Activated CD4-positive, alpha-beta T cell treated with anti-CD3 and anti-CD28 coated beads, Interleukin-2, Interleukin-4, amounts not matched to agents 100 ng/mL and 50 ng/mL, durations not matched to agents 16 hours and 8 hours (primary cell): ENCODE data around the gene EXD3.

ENCODE experiments used
- DNase-seq: peaks from one replicate; pipeline ENCODE4 v3.0.0-alpha.2; 2020; ENCODE audit warnings: low spot score

The EXD3 gene

GRCh38 chr9:137447722-137448601 lies 25.0 kb upstream of the EXD3 start:
- no peak for DNase-seq

GRCh38 chr9:137446851-137447471 lies 24.0 kb upstream of the EXD3 start:
- no peak for DNase-seq

GRCh38 chr9:137445930-137446431 lies 23.0 kb upstream of the EXD3 start:
- DNase-seq, result no peak

GRCh38 chr9:137445275-137445807 lies 22.4 kb upstream of the EXD3 start:
- peak; percentile 87 for DNase-seq

GRCh38 chr9:137444106-137444790 lies 21.3 kb upstream of the EXD3 start:
- no peak for DNase-seq

GRCh38 chr9:137441935-137442321 lies 19.0 kb upstream of the EXD3 start:
- no peak for DNase-seq

GRCh38 chr9:137441289-137441934 lies 18.4 kb upstream of the EXD3 start, which contains the start of gene ENTPD8:
ENTPD8 (minus strand) TSS chr9:137441357; CDS start chr9:137438285, 3,072 bp downstream.
- DNase-seq, result no peak

GRCh38 chr9:137439158-137439714 lies 16.3 kb upstream of the EXD3 start:
- no peak for DNase-seq

- no peak for DNase-seq
Observed at GRCh38 chr9:137438591-137439157, 15.7 kb upstream of the EXD3 start.

GRCh38 chr9:137437691-137438590 lies 15.0 kb upstream of the EXD3 start:
- no peak for DNase-seq

GRCh38 chr9:137436761-137437600 lies 14.0 kb upstream of the EXD3 start:
- DNase-seq, result no peak

- DNase-seq, result no peak
Observed at GRCh38 chr9:137435980-137436760, 13.2 kb upstream of the EXD3 start.

- DNase-seq, result no peak
Observed at GRCh38 chr9:137435381-137435891, 12.5 kb upstream of the EXD3 start.

GRCh38 chr9:137434498-137435380 lies 11.8 kb upstream of the EXD3 start:
- no peak for DNase-seq

- no peak for DNase-seq
Observed at GRCh38 chr9:137433916-137434431, 11.0 kb upstream of the EXD3 start.

- no peak for DNase-seq
Observed at GRCh38 chr9:137433349-137433915, 10.5 kb upstream of the EXD3 start.
